ENCODE measurements around the gene TMIGD3.

The TMIGD3 gene

DNA sequence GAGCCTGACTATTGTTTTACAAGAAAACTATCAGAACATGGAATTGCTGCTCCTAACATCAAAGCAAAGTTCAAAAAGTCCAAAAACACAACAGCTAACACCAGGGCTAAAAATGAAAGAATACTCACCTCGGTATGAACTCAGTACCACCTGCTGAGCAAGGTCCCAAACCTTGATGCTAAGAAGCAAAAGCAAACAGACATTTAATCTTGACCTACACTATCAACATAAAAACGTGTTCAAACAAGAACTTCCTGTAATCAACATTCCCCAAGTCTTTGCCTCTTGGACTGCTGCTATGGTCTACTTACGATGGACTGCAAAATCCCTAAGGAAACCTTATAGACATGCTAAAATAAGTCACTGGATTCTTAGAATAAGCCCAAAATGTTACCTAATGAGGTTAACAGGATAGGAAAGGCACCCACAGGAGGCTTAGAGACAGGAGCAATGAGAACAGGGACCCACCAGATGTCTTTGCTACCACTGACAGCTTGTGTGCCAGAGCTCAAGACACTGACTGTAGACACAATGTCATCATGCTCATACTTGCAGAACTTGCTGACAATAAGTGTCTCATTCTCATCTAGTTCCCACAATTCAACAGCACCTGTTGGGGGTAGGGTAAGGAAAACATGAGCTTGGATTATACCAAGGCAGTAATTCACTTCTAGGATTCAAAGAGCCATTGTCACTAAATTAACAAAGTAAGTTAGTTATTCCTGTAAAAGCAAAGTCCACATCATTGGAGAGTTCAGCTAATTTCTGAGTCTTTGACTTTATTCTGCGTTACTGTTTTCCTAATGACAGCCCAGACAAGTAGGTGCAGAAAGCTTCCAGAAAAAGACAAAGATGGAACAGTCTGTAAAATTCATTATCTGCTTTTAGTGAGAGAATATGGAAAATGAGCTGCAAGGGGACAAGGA, 56.2 kb downstream of the TMIGD3 start:
- DNase-seq, result no peak

DNA sequence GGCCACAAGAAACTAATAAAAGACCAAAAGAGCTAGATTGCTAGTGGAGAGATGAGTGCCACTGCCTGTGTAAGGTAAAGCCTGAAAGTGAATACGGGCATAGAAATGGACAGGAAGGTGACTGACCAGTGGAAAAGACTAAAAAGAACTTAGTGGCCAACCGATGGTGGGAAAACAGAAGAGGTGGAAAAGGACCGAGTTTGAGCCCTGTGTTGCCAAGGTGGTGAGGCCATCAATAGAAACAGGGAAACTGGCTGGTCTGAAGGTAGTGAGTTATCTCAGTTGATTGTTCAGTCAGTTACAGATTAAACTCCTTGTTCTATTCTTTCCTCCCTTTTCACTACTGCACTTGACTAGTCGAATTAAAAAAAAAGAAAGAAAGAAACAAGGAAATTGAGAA, 56.9 kb downstream of the TMIGD3 start:
- DNase-seq, result no peak

DNA sequence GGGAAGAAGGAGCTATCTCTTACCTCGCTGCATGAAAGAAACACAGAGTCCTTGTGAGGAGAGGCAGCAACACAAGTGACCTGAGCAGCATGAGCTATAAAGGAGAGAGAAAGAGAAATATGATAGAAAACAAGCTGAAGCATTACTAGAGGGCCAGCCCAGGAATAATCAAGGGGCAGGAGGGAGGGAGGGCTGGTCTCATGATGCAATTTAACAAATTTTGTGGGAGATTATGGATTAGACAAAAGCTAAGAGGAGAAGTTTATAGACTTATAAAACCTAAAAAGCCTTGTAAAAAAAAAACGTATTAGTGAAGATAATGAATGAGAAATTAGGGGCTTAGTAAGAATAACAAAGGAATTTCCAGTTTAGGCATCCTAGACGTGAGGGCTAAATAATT, 59.4 kb downstream of the TMIGD3 start:
- DNase-seq, result no peak

DNA sequence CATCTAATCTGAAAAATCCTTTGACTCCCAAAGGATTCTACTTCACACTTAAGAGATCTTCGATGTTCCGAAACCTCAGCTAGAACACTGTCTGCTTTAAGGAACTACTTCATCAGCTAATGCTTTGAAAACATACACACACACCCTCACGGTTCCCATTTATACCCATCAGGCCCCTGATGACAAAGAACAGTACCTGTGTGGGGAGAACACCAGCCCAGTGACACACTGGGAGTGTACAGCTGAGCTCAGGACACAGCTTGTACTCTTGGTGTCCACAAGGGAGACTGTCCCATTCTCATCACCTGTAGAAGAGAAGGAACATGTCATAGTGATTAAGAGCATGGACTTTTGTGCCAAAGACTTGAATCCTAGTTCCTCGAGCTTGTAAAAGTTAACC, 61.0 kb downstream of the TMIGD3 start:
- no peak for DNase-seq

DNA sequence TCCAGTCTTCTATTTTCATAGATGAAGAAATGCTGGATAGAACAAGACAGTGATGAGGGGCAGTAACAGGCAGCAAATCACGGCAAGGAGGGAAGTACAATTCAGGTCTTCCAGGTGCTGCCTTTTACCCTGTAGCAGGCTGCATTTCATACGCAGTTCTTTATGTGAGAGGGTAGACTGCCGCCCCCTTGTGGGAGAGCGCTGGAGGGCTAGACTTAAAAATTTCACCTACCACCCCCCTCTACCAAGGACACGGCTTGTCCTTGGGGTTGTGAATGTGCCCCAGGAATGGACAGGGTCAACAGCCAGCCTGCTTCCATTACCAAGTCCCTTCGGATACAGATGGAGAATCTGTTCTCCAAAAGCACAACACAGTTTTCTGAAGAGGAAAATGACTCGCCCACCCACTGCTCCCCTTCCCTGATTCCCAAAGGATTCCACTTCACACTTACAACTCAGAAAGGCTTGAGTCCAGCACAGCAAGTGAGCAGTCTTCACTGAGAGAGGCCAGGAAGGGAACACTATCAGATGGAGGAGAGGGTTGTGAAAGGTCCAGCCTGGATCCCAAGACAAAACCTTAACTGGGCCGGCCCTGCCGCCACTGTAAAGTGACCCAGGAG, 61.8 kb downstream of the TMIGD3 start:
- DNase-seq, result peak in 2 of 3 donors; percentile 23 to 43

DNA sequence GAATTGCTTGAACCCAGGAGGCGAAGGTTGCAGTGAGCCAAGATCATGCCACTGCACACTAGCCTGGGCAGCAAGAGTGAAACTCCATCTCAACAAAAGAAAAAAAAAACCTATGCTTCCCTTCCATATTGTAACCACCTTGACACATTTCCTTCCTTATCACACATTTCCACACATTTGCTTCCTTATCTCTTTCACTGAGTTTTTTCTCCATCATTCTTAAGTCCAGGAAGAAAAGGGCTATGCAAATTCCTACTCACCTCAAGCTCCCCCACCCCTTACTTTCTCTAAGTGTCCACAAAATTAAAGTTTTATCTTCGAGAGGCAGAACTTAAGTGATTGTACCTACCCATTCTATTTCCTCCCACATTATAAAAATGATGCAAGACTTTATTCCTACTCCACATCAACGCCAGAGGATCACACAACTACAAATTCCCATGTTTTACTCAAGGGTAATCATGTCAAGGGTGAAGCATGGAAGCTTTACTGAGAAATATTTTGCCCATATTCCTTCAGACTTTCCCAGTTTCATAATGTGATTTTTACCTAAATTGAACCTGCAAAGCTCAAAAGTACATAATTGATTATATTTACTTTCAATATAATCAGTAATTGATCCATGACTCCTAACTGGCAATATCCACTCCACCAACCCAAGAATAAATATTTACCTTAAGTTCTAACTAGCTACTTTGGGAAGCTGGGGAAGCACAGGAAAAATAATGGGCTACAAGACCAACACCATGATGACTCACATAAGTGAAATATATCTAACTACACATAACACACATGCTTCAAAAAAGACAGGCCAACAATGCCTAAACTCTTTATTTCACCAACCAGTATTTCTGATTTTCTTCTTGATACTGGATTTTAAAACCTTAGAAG, 63.7 kb downstream of the TMIGD3 start:
- no peak for DNase-seq

DNA sequence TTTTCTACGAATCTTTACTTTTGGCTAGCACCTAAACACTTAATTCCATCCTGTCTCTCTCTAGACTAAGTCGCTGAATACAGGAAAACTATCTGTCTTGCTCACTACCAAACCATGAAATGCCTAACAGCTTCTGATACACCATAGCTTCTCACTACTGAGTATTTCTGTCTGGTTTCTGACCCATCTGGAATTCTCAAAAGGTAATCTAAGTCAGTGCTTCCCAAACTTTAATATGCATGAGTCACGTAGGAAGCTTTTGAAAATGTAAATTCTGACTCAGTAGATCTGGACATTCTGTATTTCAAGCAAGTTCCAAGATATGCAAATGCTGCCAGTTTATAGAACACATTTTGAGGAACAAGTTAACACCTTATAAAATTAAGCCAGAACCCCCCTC, 66.7 kb downstream of the TMIGD3 start:
- DNase-seq, result no peak

Data from suppressor macrophage treated with lipopolysaccharide for 1 hour (primary cell).